Stimulated activated CD8-positive, alpha-beta memory T cell treated with anti-CD3 and anti-CD28 coated beads, Interleukin-7, amount 100 ng/mL, for 48 hours (primary cell): ENCODE measurements around the gene TES.
"Not testable (repeated sequence)": the region's sequence is repeated elsewhere in the genome, so short reads cannot be mapped to it uniquely, and the experiment has no call there.

ENCODE experiments used
- DNase-seq, 2 donors: peaks; one replicate each; pipeline ENCODE4 v3.0.0-alpha.2; 2020; ENCODE audit warnings: low read depth in 1 of 2; ENCODE audit errors: extremely low read depth in 1 of 2

Gene TES

GRCh38 chr7:116279217-116279616, 68.9 kb downstream of the TES start:
- no peak for DNase-seq

- no peak for DNase-seq
These were observed 70.5 kb downstream of the TES start for GRCh38 chr7:116280803-116281202.

- DNase-seq: no peak
These were observed 73.4 kb downstream of the TES start for GRCh38 chr7:116283595-116284204.

GRCh38 chr7:116284390-116284789, 74.1 kb downstream of the TES start:
- DNase-seq: no peak

- no peak for DNase-seq
These were observed 74.9 kb downstream of the TES start for GRCh38 chr7:116285252-116285651.

- DNase-seq: no peak
These were observed 80.4 kb downstream of the TES start for GRCh38 chr7:116290740-116291139.

- no peak for DNase-seq
These were observed 81.6 kb downstream of the TES start for GRCh38 chr7:116291937-116292336.

- no peak for DNase-seq
These were observed 82.0 kb downstream of the TES start for GRCh38 chr7:116292381-116292780.

GRCh38 chr7:116293139-116293538, 82.8 kb downstream of the TES start:
- no peak for DNase-seq

- DNase-seq: no peak
These were observed 83.3 kb downstream of the TES start for GRCh38 chr7:116293633-116294032.

- DNase-seq: not testable (repeated sequence)
These were observed 85.6 kb downstream of the TES start for GRCh38 chr7:116295903-116296302.

- no peak for DNase-seq
These were observed 87.7 kb downstream of the TES start for GRCh38 chr7:116298055-116298454.

- DNase-seq: no peak
These were observed 88.2 kb downstream of the TES start for GRCh38 chr7:116298576-116298975.

- DNase-seq: no peak
These were observed 95.4 kb downstream of the TES start for GRCh38 chr7:116305485-116306408.

- DNase-seq: no peak
These were observed 96.2 kb downstream of the TES start for GRCh38 chr7:116306409-116307048.

- no peak for DNase-seq
These were observed 96.9 kb downstream of the TES start for GRCh38 chr7:116307253-116307652.
